ENCODE data around the gene ELAVL2.

DNA sequence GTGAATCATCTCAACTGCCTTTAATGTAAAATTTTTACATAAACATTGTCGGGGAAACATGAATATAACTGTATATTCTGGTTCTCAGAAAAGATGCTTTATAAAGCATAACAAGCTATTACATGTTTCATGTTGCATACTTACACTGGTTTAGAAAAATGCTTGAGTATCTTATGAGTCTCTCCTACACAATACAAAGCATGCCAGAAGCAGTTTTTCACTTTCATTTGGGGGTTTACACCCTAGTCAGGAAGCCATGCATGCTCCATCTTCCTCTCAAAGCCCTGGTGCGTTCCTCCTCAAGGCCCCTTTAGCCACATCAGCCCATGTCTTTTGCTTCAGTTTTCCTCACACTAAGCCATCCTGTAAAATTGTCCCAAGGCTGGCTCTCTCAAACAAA, 22.8 kb downstream of the ELAVL2 start:
- TF ChIP-seq CTCF (conservative IDR thresholded peaks at IDR 0.05; ENCODE audit: low read depth, low read length), result no peak
- TF ChIP-seq EZH2 (IDR thresholded peaks at IDR 0.05; ENCODE audit: borderline replicate concordance, low read depth, low read length, poor library complexity, severe bottlenecking), result no peak
